ENCODE measurements around the gene ELOVL2. TPM values are rescaled to one million over a fixed set of nuclear protein-coding genes. Genes with fewer than 3 reads are reported as not detected.

The ELOVL2 gene
- total and polyA plus RNA-seq, 3 experiments from 2014 or later: not detected

GRCh38 chr6:11025921-11026635, 18.0 kb downstream of the ELOVL2 start:
- no peaks in the 10 kb centered on the region for H3K36me3 Mint-ChIP-seq
- H3K9me3 Mint-ChIP-seq: no peaks in the 10 kb centered on the region
- Histone ChIP-seq H3K4me1 (ENCODE audit: insufficient read depth, low read length) (no peaks in the 10 kb centered on the region), H3K27ac (ENCODE audit: low read depth, low read length) (no peak overlapping the region), H3K27me3 (ENCODE audit: insufficient read depth, low read length, poor library complexity, severe bottlenecking) (peaks cover 7% of the 10 kb centered on the region), H3K4me3 (ENCODE audit: low read length) (no peak overlapping the region), H3K36me3 (ENCODE audit: insufficient read depth, low read length) (no peaks in the 10 kb centered on the region), H3K9me3 (ENCODE audit: low read length) (no peaks in the 10 kb centered on the region)
- H3K4me1 Mint-ChIP-seq: no peaks in the 10 kb centered on the region
- H3K27ac Mint-ChIP-seq: no peak overlapping the region
- DNase-seq: no peak
- H3K4me3 Mint-ChIP-seq: no peak overlapping the region
- peaks cover 8 to 63% of the 10 kb centered on the region in 2 donors for H3K27me3 Mint-ChIP-seq
- ChIA-PET POLR2A (no interaction called here), CTCF (no interaction called here)

DNA sequence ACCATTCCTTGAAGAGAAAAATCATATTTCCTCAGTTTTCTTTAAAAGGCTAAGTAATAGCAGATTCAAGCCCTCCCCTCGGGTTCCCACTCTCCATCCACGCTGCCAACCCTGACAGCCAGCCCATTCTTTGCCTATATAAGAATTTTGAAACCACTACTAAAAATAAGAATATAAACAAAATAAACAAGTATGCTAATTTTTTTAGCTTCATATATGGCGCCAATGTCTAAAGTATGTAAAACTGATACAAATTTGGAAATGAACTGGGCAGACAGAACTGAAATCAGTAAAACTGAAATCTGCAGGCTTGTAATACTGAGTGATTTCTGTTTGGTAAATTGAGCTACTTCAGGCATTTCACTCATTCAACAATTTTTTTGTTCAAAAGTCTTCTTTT, 19.0 kb downstream of the ELOVL2 start:
- CTCF ChIA-PET: no interaction called here
- no peaks in the 10 kb centered on the region for H3K4me1 Mint-ChIP-seq
- H3K27me3 ChIP-seq (ENCODE audit: insufficient read depth, low read length, poor library complexity, severe bottlenecking): peaks cover 7% of the 10 kb centered on the region
- POLR2A ChIA-PET: no interaction called here
- DNase-seq: no peak
- no peaks in the 10 kb centered on the region for H3K36me3 Mint-ChIP-seq
- H3K27ac ChIP-seq (ENCODE audit: low read depth, low read length): no peak overlapping the region
- no peaks in the 10 kb centered on the region for H3K36me3 ChIP-seq (ENCODE audit: insufficient read depth, low read length)
- no peak overlapping the region for H3K27ac Mint-ChIP-seq
- no peaks in the 10 kb centered on the region for H3K9me3 ChIP-seq (ENCODE audit: low read length)
- no peak overlapping the region for H3K4me3 Mint-ChIP-seq
- H3K4me1 ChIP-seq (ENCODE audit: insufficient read depth, low read length): no peaks in the 10 kb centered on the region
- no peaks in the 10 kb centered on the region for H3K9me3 Mint-ChIP-seq
- H3K4me3 ChIP-seq (ENCODE audit: low read length): no peak overlapping the region
- H3K27me3 Mint-ChIP-seq: peaks cover 8 to 64% of the 10 kb centered on the region in 2 donors

DNA sequence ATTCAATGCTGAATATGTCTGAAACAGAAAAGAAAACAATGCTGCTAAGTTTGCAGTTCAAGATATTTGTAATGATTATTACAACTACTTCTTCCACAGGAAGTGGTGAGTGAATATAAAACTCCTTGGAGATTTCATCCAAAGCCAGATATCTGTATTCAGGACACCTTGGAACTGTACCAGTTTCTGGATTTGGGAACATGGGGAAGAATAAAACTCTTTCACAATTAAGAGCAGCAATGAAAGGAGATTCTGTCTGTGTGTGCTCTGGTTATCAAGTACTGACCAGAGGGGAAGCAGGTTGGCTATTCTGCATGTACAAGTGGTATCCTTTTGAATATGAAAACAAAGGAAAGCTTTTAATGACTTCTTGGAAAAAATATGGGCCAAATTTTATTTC, 21.1 kb downstream of the ELOVL2 start:
- Mint-ChIP-seq H3K4me1 (no peaks in the 10 kb centered on the region), H3K36me3 (no peaks in the 10 kb centered on the region), H3K4me3 (no peak overlapping the region), H3K9me3 (no peaks in the 10 kb centered on the region), H3K27me3 (peaks cover 6 to 55% of the 10 kb centered on the region in 2 donors), H3K27ac (no peak overlapping the region)
- CTCF ChIA-PET: interaction anchor here (1.2 kb wide), 1 partner anchor 9 kb away, joined by 3 read pairs; no protein-coding TSS in a partner anchor
- Histone ChIP-seq H3K4me3 (ENCODE audit: low read length) (no peak overlapping the region), H3K27me3 (ENCODE audit: insufficient read depth, low read length, poor library complexity, severe bottlenecking) (peaks cover 6% of the 10 kb centered on the region), H3K4me1 (ENCODE audit: insufficient read depth, low read length) (no peaks in the 10 kb centered on the region), H3K36me3 (ENCODE audit: insufficient read depth, low read length) (no peaks in the 10 kb centered on the region), H3K27ac (ENCODE audit: low read depth, low read length) (no peak overlapping the region), H3K9me3 (ENCODE audit: low read length) (no peaks in the 10 kb centered on the region)
- DNase-seq: no peak
- POLR2A ChIA-PET: no interaction called here

DNA sequence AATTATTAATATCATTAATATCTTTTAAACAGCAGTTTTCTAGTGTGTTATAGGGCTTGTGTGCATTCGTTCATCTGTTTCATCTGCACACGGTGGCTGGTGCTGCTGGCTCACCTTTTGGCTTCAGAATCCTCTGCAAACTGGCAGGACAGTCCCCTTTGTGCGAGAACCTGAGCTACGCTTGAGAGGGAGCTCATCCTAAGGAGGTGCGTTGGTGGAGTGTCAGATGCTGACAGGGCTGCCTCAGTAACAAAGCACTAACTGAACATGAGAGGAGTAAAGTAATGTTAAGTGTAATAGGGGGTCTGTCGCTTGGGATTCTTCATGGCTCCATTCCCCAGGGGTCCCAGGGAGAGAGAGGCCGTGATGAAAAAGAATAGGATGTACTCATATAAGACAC, 22.4 kb downstream of the ELOVL2 start:
- CTCF ChIA-PET: no interaction called here

GRCh38 chr6:11021003-11021402, 23.1 kb downstream of the ELOVL2 start:
- Histone ChIP-seq H3K27me3 (ENCODE audit: insufficient read depth, low read length, poor library complexity, severe bottlenecking) (peaks cover 3% of the 10 kb centered on the region), H3K9me3 (ENCODE audit: low read length) (no peaks in the 10 kb centered on the region), H3K4me3 (ENCODE audit: low read length) (no peak overlapping the region), H3K27ac (ENCODE audit: low read depth, low read length) (no peak overlapping the region), H3K4me1 (ENCODE audit: insufficient read depth, low read length) (no peaks in the 10 kb centered on the region), H3K36me3 (ENCODE audit: insufficient read depth, low read length) (no peaks in the 10 kb centered on the region)
- CTCF ChIA-PET: no interaction called here
- Mint-ChIP-seq H3K27me3 (peaks cover 7 to 47% of the 10 kb centered on the region in 2 donors), H3K27ac (no peak overlapping the region), H3K36me3 (no peaks in the 10 kb centered on the region), H3K4me3 (no peak overlapping the region), H3K9me3 (no peaks in the 10 kb centered on the region), H3K4me1 (no peaks in the 10 kb centered on the region)
- POLR2A ChIA-PET: no interaction called here
- no peak for DNase-seq

More for the DNA sequence above, 22.4 kb downstream of the ELOVL2 start:
- Mint-ChIP-seq H3K9me3 (no peaks in the 10 kb centered on the region), H3K27ac (peak overlapping the region in 1 of 8 donors; percentile 16), H3K27me3 (peaks cover 8 to 46% of the 10 kb centered on the region in 2 donors), H3K4me1 (no peaks in the 10 kb centered on the region), H3K36me3 (no peaks in the 10 kb centered on the region), H3K4me3 (no peak overlapping the region)
- Histone ChIP-seq H3K4me1 (ENCODE audit: insufficient read depth, low read length) (no peaks in the 10 kb centered on the region), H3K36me3 (ENCODE audit: insufficient read depth, low read length) (no peaks in the 10 kb centered on the region), H3K27me3 (ENCODE audit: insufficient read depth, low read length, poor library complexity, severe bottlenecking) (peaks cover 3% of the 10 kb centered on the region), H3K9me3 (ENCODE audit: low read length) (no peaks in the 10 kb centered on the region), H3K4me3 (ENCODE audit: low read length) (no peak overlapping the region), H3K27ac (ENCODE audit: low read depth, low read length) (no peak overlapping the region)
- POLR2A ChIA-PET: no interaction called here
- DNase-seq: no peak

GRCh38 chr6:11018225-11018624, 25.9 kb downstream of the ELOVL2 start:
- Mint-ChIP-seq H3K9me3 (no peaks in the 10 kb centered on the region), H3K4me3 (no peak overlapping the region), H3K27ac (no peak overlapping the region), H3K27me3 (peaks cover 9 to 48% of the 10 kb centered on the region in 2 donors), H3K4me1 (no peaks in the 10 kb centered on the region), H3K36me3 (no peaks in the 10 kb centered on the region)
- Histone ChIP-seq H3K4me3 (ENCODE audit: low read length) (no peak overlapping the region), H3K4me1 (ENCODE audit: insufficient read depth, low read length) (no peaks in the 10 kb centered on the region), H3K27ac (ENCODE audit: low read depth, low read length) (no peak overlapping the region), H3K27me3 (ENCODE audit: insufficient read depth, low read length, poor library complexity, severe bottlenecking) (peaks cover 3% of the 10 kb centered on the region), H3K9me3 (ENCODE audit: low read length) (no peaks in the 10 kb centered on the region), H3K36me3 (ENCODE audit: insufficient read depth, low read length) (no peaks in the 10 kb centered on the region)
- DNase-seq: no peak
- CTCF ChIA-PET: no interaction called here
- POLR2A ChIA-PET: no interaction called here

- H3K9me3 ChIP-seq (ENCODE audit: low read length): no peaks in the 10 kb centered on the region
- ChIA-PET POLR2A (no interaction called here), CTCF (no interaction called here)
- no peaks in the 10 kb centered on the region for H3K4me1 Mint-ChIP-seq
- no peaks in the 10 kb centered on the region for H3K9me3 Mint-ChIP-seq
- H3K36me3 ChIP-seq (ENCODE audit: insufficient read depth, low read length): no peaks in the 10 kb centered on the region
- no peaks in the 10 kb centered on the region for H3K4me1 ChIP-seq (ENCODE audit: insufficient read depth, low read length)
- H3K27me3 ChIP-seq (ENCODE audit: insufficient read depth, low read length, poor library complexity, severe bottlenecking): peaks cover 3% of the 10 kb centered on the region
- no peak overlapping the region for H3K4me3 ChIP-seq (ENCODE audit: low read length)
- DNase-seq: no peak
- H3K4me3 Mint-ChIP-seq: no peak overlapping the region
- H3K27me3 Mint-ChIP-seq: peaks cover 8 to 49% of the 10 kb centered on the region in 2 donors
- no peak overlapping the region for H3K27ac ChIP-seq (ENCODE audit: low read depth, low read length)
- no peak overlapping the region for H3K27ac Mint-ChIP-seq
- H3K36me3 Mint-ChIP-seq: no peaks in the 10 kb centered on the region
Measured at GRCh38 chr6:11017090-11017489, 27.0 kb downstream of the ELOVL2 start.

DNA sequence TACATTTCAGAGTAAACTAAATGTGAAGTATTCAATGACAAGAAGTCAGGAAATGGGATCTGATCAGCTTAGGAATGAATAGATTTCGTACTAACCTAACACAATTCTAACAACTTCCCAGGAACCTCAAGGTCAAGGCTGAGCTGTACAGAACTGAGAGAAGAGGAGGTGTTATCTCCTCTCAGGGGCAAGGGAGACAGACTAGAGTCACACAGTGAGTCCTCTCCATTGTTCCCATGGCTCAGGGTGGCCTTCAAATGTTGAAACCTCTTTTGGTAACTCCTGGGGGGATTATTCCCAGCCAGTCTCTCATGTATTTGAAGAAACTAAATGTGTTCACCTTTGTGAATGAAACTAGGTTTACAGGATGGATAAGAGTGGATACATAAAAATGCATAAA, 27.7 kb downstream of the ELOVL2 start:
- no peak overlapping the region for H3K27ac ChIP-seq (ENCODE audit: low read depth, low read length)
- no peak overlapping the region for H3K4me3 Mint-ChIP-seq
- H3K27me3 Mint-ChIP-seq: peaks cover 5 to 45% of the 10 kb centered on the region in 2 donors
- H3K36me3 Mint-ChIP-seq: no peaks in the 10 kb centered on the region
- no peaks in the 10 kb centered on the region for H3K36me3 ChIP-seq (ENCODE audit: insufficient read depth, low read length)
- H3K27me3 ChIP-seq (ENCODE audit: insufficient read depth, low read length, poor library complexity, severe bottlenecking): peaks cover 3% of the 10 kb centered on the region
- no peaks in the 10 kb centered on the region for H3K9me3 Mint-ChIP-seq
- H3K4me1 ChIP-seq (ENCODE audit: insufficient read depth, low read length): no peaks in the 10 kb centered on the region
- H3K4me1 Mint-ChIP-seq: no peaks in the 10 kb centered on the region
- no peak for DNase-seq
- H3K4me3 ChIP-seq (ENCODE audit: low read length): no peak overlapping the region
- no peak overlapping the region for H3K27ac Mint-ChIP-seq
- ChIA-PET CTCF (interaction anchor here (0.6 kb wide), 1 partner anchor 394 kb away, joined by 4 read pairs; no protein-coding TSS in a partner anchor), POLR2A (no interaction called here)
- no peaks in the 10 kb centered on the region for H3K9me3 ChIP-seq (ENCODE audit: low read length)

Data from CD8-positive, alpha-beta memory T cell (primary cell).